Tibial artery (tissue), 4 donors: ENCODE measurements around the gene EDA.

Experiments used
- DNase-seq, 2 donors: peaks; one replicate each; pipeline ENCODE4 v3.0.0-alpha.2; 2019
- H3K27ac ChIP-seq, 2 donors: fragments of 200-600 bp; sonication (generic) in 1 of 2; 1 replicate in 1 of 2; 2 replicates in 1 of 2; pipeline ENCODE4 v1.5.1; 2018 to 2019; ENCODE audit warnings: mild to moderate bottlenecking in 1 of 2
- H3K27me3 ChIP-seq, 2 donors: fragments of 200-600 bp; sonication (generic) in 1 of 2; one replicate each; pipeline versions ENCODE4 v1.5.1 to v1.6.0; 2016 to 2019
- H3K36me3 ChIP-seq, 3 donors: fragments of 200-600 bp; sonication (generic) in 2 of 3; one replicate each; pipeline ENCODE4 v1.5.1; 2016 to 2019; ENCODE audit warnings: mild to moderate bottlenecking in 2 of 3
- H3K4me1 ChIP-seq, 4 donors: fragments of 200-600 bp; sonication (generic) in 2 of 4; 1 replicate in 3 of 4; 2 replicates in 1 of 4; pipeline ENCODE4 v1.5.1; 2016 to 2019
- H3K4me3 ChIP-seq, 2 donors: fragments of 200-600 bp; sonication (generic) in 1 of 2; 1 replicate in 1 of 2; 2 replicates in 1 of 2; pipeline ENCODE4 v1.5.1; 2018 to 2019; ENCODE audit warnings: mild to moderate bottlenecking in 2 of 2
- H3K9me3 ChIP-seq, 3 donors: fragments of 200-600 bp; sonication (generic) in 1 of 3; one replicate each; pipeline ENCODE4 v1.5.1; 2016 to 2019
- intact Hi-C: fragments of 100-400 bp; cut with DNase I; formaldehyde crosslinking; loops from one replicate; pipeline ENCODE4 v1.15.0; 2023; ENCODE audit warnings: low total_unique reads
- TF ChIP-seq, protein P1 (sequence below), 2 experiments: fragments of 200-600 bp in 1 of 2; fragments of 450-650 bp in 1 of 2; IDR thresholded peaks; one replicate each; pipeline ENCODE4 v1.5.1; 2017 to 2019; ENCODE audit warnings: antibody characterized with exemption in 2 of 2, mild to moderate bottlenecking in 1 of 2, moderate library complexity in 1 of 2

EDA gene

DNA sequence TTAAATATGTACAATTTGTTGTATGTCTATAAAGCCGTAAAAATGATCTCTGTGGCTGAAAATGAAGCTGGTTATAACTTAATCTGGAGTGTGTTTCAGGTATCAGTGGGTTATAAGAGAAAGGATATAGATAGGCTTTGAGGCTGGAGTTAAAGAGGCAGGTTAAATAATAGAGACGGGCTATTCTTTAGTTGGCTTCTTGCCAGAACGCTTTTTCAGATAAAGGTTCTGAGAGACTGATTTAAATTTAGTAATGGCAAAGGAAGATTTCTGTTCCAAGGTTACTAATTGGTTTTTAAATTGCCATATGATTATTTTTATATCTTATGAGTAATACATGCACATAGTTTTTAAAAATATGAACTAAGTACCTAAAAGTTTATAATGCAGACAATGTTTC is 316.4 kb downstream of the EDA start:
- H3K36me3 ChIP-seq = no peaks in the 10 kb centered on the region
- H3K27me3 ChIP-seq = no peaks in the 10 kb centered on the region
- no peak overlapping the region for H3K4me3 ChIP-seq
- no peaks in the 10 kb centered on the region for H3K4me1 ChIP-seq
- intact Hi-C loops = no loop called here
- no peak for DNase-seq
- TF ChIP-seq, protein P1, sequence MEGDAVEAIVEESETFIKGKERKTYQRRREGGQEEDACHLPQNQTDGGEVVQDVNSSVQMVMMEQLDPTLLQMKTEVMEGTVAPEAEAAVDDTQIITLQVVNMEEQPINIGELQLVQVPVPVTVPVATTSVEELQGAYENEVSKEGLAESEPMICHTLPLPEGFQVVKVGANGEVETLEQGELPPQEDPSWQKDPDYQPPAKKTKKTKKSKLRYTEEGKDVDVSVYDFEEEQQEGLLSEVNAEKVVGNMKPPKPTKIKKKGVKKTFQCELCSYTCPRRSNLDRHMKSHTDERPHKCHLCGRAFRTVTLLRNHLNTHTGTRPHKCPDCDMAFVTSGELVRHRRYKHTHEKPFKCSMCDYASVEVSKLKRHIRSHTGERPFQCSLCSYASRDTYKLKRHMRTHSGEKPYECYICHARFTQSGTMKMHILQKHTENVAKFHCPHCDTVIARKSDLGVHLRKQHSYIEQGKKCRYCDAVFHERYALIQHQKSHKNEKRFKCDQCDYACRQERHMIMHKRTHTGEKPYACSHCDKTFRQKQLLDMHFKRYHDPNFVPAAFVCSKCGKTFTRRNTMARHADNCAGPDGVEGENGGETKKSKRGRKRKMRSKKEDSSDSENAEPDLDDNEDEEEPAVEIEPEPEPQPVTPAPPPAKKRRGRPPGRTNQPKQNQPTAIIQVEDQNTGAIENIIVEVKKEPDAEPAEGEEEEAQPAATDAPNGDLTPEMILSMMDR (IDR thresholded peaks at IDR 0.05) = no peak
- no peak overlapping the region for H3K27ac ChIP-seq
- H3K9me3 ChIP-seq = peaks cover 0 to 3% (median 2%) of the 10 kb centered on the region in 3 donors

DNA sequence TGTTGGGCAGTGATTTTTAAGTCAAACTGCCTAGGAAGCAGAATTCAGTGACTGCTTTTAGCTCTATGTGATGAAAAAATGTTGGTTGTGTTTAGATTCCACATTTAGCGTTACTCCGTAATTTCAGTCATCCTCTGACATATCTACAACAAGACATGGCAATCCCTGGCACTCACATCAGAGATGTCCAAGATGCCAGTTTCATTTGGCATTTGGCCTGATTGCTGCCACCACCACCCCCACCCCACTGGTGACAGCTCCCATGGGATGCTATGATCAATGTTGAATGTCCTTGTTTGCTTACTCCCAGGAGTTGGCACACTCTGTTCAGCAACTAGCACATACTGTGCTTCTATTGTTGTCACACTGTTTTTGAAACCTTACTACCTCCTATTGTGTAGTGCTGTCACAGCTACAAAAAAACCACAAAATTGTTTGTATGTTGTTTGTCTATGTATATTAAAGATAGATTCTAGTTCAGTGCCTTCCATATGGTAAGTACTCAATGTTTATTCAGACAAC is 332.4 kb downstream of the EDA start:
- Histone ChIP-seq H3K36me3 (no peaks in the 10 kb centered on the region), H3K27me3 (no peaks in the 10 kb centered on the region), H3K9me3 (peaks cover 0 to 2% (median 0%) of the 10 kb centered on the region in 3 donors), H3K4me1 (no peaks in the 10 kb centered on the region), H3K4me3 (no peak overlapping the region), H3K27ac (no peak overlapping the region)
- intact Hi-C loops = no loop called here
- no peak for DNase-seq
- TF ChIP-seq, protein P1 (IDR thresholded peaks at IDR 0.05) = no peak

DNA sequence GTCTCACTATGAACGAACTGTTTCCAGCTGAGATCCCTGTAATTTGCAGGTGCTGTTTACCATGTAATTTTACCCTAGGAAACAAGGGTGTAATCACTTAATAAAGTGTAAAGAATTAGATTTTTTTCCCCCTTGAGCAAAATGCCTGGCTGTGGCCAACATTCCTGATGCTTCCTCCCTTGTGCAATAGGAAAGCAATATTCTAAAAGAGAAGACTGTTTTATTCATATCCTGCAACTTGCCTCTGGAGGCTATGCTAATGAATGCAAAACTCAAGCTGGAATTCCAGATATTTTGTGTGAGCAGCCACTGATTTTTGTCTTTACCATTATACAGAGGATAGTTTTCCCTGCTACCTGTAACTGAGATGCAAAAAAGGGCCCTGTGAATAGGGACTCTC is 335.8 kb downstream of the EDA start:
- H3K27ac ChIP-seq = no peak overlapping the region
- H3K4me3 ChIP-seq = no peak overlapping the region
- H3K9me3 ChIP-seq = no peaks in the 10 kb centered on the region
- no peak for DNase-seq
- intact Hi-C loops = no loop called here
- no peaks in the 10 kb centered on the region for H3K27me3 ChIP-seq
- TF ChIP-seq, protein P1 (IDR thresholded peaks at IDR 0.05) = no peak
- no peaks in the 10 kb centered on the region for H3K4me1 ChIP-seq
- no peaks in the 10 kb centered on the region for H3K36me3 ChIP-seq

DNA sequence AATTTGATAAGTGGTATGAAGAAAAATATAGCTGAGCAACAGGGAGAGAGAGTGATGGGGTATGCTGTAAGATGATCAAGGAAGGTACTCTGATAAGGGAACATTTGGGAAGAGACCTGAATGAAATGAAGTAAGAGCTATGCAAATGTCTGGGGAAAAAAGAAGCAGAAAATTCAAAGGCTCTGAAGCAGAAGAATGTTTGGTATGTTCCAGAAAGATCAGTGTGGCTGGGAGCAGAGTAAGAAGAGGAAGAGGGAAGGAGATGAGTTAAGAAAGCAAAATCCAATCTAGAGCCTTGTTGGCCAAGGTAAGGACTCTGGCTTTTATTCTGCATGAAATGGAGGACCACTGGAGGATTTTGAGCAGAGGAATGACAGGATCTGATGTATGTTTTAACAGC is 343.8 kb downstream of the EDA start:
- TF ChIP-seq, protein P1 (IDR thresholded peaks at IDR 0.05) = no peak
- no peaks in the 10 kb centered on the region for H3K4me1 ChIP-seq
- DNase-seq = no peak
- no peaks in the 10 kb centered on the region for H3K9me3 ChIP-seq
- no peak overlapping the region for H3K27ac ChIP-seq
- no peak overlapping the region for H3K4me3 ChIP-seq
- H3K36me3 ChIP-seq = no peaks in the 10 kb centered on the region
- intact Hi-C loops = no loop called here
- H3K27me3 ChIP-seq = no peaks in the 10 kb centered on the region

DNA sequence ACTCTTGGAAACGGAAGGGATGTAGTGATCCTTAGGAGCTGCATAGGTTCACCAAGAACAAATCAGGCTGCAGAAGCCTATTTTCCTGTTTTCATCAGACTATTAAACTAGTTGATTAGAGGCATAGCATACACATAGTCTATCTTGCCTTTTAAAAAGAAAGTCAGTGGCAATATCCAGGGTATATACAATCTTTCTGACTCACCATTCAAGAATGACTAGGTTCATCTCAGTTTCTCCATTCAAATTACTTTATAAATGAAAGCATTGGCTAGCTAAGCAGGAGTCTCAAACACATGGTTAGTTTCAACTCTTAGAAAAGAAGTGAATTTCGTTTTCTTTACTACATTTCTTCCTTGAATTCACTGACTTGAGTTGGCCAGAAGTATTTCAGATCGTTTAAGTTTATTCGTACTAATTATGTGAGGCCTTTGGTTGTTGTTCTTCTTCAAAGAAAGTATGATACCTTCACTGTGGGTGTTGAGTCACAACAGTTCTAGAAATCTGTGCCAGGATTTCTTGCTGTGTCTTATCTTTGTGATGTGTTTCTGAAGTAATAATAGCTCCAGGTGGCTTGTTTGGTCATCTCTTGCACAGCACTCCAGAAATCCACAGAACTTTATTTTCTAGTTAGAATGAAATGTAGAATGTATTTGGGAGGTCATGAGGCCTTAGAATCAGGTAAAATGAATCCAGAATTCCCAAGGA is 345.6 kb downstream of the EDA start:
- DNase-seq = no peak
- TF ChIP-seq, protein P1 (IDR thresholded peaks at IDR 0.05) = no peak
- Histone ChIP-seq H3K4me1 (no peaks in the 10 kb centered on the region), H3K27ac (no peak overlapping the region), H3K27me3 (no peaks in the 10 kb centered on the region), H3K36me3 (no peaks in the 10 kb centered on the region), H3K4me3 (no peak overlapping the region), H3K9me3 (no peaks in the 10 kb centered on the region)
- intact Hi-C loops = no loop called here
